Measurements from ENCODE around the gene GCH1.
"Not testable (repeated sequence)": the region's sequence is repeated elsewhere in the genome, so short reads cannot be mapped to it uniquely, and the experiment has no call there.

Gene GCH1

DNA sequence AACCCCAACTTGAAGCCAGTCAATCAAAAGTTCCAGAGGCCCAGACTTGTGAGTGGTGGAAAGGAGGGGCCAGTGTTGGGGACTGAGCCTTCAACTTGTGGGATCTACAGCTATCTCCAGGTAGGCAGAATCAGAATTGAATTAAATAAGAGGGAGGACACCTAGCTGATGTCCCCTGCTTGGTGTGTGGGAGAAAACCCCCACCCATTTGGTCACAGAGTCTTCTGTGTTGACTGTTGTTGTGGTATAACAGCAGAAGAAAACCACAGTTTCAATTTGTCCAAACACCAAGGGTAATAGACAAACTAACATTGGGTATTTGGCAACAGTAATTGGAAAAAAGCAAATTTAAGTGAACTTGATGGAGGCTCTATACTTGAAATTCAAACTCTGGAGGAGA is 3.4 kb upstream of the GCH1 start:
- DNase-seq, result no peak

GRCh38 chr14:54902143-54902520 is 494 bp downstream of the GCH1 start:
- DNase-seq, result peak; percentile 32

GRCh38 chr14:54901380-54902142 is 1.1 kb downstream of the GCH1 start:
- DNase-seq, result no peak

GRCh38 chr14:54899573-54899972 is 3.1 kb downstream of the GCH1 start:
- no peak for DNase-seq

DNA sequence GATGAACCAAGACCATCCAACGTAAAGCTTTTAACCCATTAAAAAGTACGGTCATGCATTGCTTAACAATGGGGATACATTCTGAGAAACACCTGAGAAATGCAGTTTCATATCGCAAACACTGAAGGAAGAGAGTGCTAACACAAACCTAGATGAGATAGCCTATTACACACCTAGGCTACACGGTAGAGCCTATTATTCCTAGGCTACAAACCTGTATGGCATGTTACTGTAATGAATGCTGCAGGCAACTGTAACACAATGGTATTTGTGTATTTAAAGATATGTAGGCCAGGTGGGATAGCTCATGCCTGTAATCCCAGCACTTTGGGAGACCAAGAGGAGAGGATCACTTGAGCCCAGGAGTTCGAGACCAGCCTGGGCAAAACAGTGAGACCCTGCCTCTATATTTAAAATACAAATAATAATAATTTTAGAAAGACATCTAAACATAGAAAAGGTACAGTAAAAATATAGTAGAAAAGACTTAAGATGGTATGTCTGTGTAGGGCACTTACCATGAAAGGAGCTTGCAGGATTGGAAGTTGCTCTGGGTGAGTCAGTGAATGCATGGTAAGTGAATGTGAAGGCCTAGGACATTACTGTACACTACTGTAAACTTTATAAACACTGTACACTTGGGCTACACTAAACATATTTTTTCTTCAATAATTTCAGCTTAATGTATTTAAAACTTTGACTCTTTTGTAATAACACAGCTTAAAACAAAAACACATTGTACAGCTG is 4.6 kb downstream of the GCH1 start:
- peak; percentile 22 for DNase-seq

GRCh38 chr14:54895683-54896082 is 6.9 kb downstream of the GCH1 start:
- DNase-seq, result no peak

GRCh38 chr14:54894995-54895394 is 7.6 kb downstream of the GCH1 start:
- peak; percentile 25 for DNase-seq

DNA sequence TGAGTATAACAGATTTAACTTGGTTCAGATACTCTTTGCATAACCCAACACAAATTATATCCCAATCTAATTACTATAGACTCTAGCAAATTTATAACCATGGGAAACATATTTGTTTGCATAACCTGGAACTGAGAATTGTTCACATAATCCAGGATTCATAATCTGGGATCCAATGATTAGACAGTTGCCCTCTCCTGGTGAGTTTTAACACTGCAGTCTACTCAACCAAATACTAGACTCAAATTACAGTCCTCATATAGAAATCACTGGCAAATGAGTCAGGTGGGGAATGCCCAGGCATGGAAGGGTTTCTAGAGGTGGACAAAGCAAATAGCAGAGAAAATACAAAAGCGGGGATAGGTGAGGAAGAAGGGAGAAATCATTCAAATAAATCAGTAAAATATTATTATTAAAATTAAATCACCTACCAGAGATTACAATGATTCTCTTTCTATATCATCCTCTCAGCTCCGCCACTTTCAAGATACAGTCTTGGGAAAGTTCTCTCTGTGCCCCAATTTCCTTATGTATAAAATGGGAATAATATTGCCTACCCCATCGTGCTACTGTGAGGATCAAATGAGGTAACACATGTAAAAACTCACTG is 9.4 kb downstream of the GCH1 start:
- DNase-seq, result peak; percentile 61

- no peak for DNase-seq
Observed at GRCh38 chr14:54891471-54892245, 11.0 kb downstream of the GCH1 start.

GRCh38 chr14:54890788-54891187 is 11.8 kb downstream of the GCH1 start:
- no peak for DNase-seq

- no peak for DNase-seq
Observed at GRCh38 chr14:54889919-54890318, 12.7 kb downstream of the GCH1 start.

DNA sequence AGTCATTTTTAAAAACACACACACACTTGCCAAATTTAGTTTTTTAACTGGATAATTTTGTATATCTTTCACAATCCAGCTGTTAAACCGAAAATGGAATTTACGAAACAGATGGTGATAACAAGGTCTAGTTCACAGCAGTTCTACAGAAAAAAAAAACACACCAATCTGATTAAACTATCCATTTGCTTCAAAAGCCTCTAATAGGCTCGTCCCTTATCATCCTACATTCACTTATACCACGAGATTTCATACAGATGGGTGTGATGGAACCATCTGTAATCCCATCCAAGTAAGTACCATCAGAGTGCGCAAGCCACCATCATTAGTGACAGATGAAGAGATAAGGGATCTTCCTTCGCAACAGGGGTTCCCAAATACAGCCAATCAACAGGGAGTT is 20.1 kb downstream of the GCH1 start:
- DNase-seq, result no peak

- peak; percentile 39 for DNase-seq
Observed at GRCh38 chr14:54881761-54882401, 20.7 kb downstream of the GCH1 start.

DNA sequence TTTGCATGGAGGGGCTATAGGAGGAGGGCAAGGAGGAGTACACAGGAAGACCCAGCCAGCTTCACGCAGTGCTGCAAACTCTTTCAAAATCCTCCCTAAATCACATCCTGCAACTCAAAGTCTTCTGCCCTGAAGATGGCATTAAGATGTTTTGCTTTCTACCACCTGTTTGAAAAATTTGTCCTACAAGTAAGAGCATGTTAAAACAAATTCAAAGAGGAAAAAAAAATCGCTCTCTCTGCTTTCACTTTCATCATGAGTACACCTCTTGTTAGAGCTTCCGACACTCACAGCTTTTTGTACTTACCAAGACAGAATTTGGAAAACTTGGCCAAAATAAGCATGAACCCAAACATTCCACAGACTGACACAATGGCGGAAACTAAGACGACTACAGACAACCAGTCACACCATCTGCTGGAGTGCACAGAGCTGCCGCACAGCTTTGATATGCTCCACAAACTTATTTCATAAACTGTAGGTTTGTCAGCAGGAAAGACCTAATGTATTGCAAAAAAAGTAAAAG is 21.3 kb downstream of the GCH1 start:
- peak; percentile 54 for DNase-seq

GRCh38 chr14:54877703-54878021 is 25.0 kb downstream of the GCH1 start:
- DNase-seq, result no peak

- peak; percentile 29 for DNase-seq
Observed at GRCh38 chr14:54877015-54877702, 25.5 kb downstream of the GCH1 start.

DNA sequence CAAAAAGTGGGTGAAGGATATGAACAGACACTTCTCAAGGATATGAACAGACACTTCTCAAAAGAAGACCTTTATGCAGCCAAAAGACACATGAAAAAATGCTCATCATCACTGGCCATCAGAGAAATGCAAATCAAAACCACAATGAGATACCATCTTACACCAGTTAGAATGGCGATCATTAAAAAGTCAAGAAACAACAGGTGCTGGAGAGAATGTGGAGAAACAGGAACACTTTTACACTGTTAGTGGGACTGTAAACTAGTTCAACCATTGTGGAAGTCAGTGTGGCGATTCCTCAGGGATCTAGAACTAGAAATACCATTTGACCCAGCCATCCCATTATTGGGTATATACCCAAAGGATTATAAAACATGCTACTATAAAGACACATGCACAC is 27.0 kb downstream of the GCH1 start:
- DNase-seq, result not testable (repeated sequence)

DNA sequence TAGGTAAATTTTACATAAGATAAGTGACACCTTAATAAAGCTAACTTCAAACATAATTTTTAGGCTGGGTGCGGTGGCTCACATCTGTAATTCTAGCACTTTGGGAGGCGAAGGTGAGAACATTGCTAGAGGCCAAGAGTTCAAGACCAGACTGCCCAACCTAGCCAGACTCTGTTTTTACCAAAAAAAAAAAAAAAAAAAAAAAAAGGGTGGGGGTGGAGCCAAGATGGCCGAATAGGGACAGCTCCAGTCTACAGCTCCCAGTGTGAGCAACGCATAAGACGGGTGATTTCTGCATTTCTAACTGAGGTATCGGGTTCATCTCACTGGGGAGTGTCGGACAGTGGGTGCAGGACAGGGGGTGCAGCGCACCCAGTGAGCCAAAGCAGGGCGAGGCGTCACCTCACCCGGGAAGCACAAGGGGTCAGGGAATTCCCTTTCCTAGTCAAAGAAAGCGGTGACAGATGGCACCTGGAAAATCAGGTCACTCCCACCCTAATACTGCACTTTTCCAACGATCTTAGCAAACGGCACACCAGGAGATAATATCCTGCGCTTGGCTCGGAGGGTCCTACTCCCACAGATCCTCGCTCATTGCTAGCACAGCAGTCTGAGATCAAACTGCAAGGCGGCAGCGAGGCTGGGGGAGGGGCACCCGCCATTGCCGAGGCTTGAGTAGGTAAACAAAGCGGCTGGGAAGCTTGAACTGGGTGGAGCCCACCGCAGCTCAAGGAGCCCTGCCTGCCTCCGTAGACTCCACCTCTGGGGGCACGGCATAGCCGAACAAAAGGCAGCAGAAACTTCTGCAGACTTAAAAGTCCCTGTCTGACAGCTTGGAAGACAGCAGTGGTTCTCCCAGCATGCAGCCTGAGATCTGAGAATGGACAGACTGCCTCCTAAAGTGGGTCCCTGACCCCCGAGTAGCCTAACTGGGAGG is 32.2 kb downstream of the GCH1 start:
- not testable (repeated sequence) for DNase-seq

- peak; percentile 66 for DNase-seq
Observed at GRCh38 chr14:54867011-54867410, 35.6 kb downstream of the GCH1 start.

DNA sequence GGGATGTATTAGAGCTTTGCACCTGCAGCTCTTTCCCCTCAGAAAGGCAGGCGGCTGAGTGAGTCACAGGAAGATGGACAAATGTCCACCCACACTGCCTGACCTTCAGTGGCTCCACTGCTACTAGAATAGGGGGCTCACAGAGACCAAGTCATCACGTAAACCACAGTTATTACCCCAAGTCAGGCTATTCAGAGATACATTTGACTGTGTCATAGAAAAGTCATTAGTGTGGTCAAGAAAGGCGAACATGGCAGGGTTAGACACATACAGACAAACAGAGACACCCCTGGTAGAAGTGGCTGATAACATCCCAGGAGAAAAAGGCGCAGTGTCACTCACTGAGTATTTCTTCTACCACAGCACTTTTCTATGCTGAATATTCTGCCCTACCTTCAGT is 36.0 kb downstream of the GCH1 start:
- DNase-seq, result peak; percentile 27

DNA sequence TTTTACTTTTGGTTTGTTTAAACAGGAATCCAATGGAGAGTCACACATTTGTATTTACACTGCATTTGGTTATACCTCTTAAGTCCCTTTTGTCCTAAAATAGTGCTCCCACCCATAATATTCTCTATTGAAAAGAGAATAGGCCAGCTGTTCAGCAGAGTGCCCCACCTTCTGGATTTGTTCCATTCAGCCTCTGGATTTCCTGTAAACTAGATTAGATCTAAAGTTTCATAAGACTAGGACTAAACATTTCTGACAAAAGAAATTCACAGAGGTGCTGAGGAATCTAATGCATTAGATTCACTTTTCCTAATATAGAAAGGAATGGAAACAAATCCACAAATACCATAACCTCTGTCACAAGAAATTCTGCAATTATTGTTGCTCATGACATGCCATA is 38.1 kb downstream of the GCH1 start:
- DNase-seq, result peak; percentile 20

Measured in fibroblast of upper back skin (primary cell).